ENCODE measurements around the gene DEFB131A.
"Not testable (repeated sequence)": the region's sequence is repeated elsewhere in the genome, so short reads cannot be mapped to it uniquely, and the experiment has no call there.

Gene DEFB131A

GRCh38 chr4:9454284-9454683, 10.1 kb downstream of the DEFB131A start:
- not testable (repeated sequence) for H3K18ac ChIP-seq (ENCODE audit: low read length); H2BK15ac ChIP-seq (ENCODE audit: low read length); DNase-seq (ENCODE audit: low spot score); H3K36me3 ChIP-seq (replicated peaks in 1 of 2; ENCODE audit: control insufficient read depth in 2 of 2, insufficient read depth in 2 of 2, low read length in 2 of 2); H3K4me2 ChIP-seq (ENCODE audit: insufficient read depth, low read length, poor library complexity, severe bottlenecking); H3K9me3 ChIP-seq (replicated peaks in 1 of 2; ENCODE audit: control insufficient read depth in 2 of 2, insufficient read depth in 1 of 2, low read depth in 1 of 2, low read length in 2 of 2); H2AFZ ChIP-seq (ENCODE audit: low read length); H3K14ac ChIP-seq (ENCODE audit: low read length); H3K4ac ChIP-seq (ENCODE audit: low read length); H3K4me1 ChIP-seq (ENCODE audit: control insufficient read depth in 2 of 2, insufficient read depth in 1 of 2, low read depth in 1 of 2, low read length in 2 of 2); H3K23ac ChIP-seq (ENCODE audit: low read depth, low read length, poor library complexity); H3K9ac ChIP-seq (ENCODE audit: low read depth, low read length, poor library complexity); H2BK12ac ChIP-seq (ENCODE audit: low read length); H2BK120ac ChIP-seq (ENCODE audit: low read depth, low read length); H2AK5ac ChIP-seq (ENCODE audit: low read depth, low read length); H4K91ac ChIP-seq (ENCODE audit: low read depth, low read length, poor library complexity); H3K27ac ChIP-seq (replicated peaks; ENCODE audit: low read length); H3K27me3 ChIP-seq (ENCODE audit: control insufficient read depth in 3 of 3, insufficient read depth in 3 of 3, low read depth in 1 of 3, low read length in 3 of 3); H3K79me1 ChIP-seq (ENCODE audit: low read depth, low read length); H2BK5ac ChIP-seq (ENCODE audit: low read length); H3K4me3 ChIP-seq (ENCODE audit: low read length in 2 of 2); H4K8ac ChIP-seq (ENCODE audit: low read depth, low read length)
- WGBS, 2 donors (ENCODE audit: extremely low coverage in 2 of 2, insufficient read length in 2 of 2, insufficient replicate concordance in 1 of 2), result no CpG with 5 or more reads among the region's 6 CpGs

- not testable (repeated sequence) for H3K4me2 ChIP-seq (ENCODE audit: insufficient read depth, low read length, poor library complexity, severe bottlenecking); H3K9me3 ChIP-seq (replicated peaks in 1 of 2; ENCODE audit: control insufficient read depth in 2 of 2, insufficient read depth in 1 of 2, low read depth in 1 of 2, low read length in 2 of 2); H4K91ac ChIP-seq (ENCODE audit: low read depth, low read length, poor library complexity); H3K4me3 ChIP-seq (ENCODE audit: low read length in 2 of 2); H3K27ac ChIP-seq (replicated peaks; ENCODE audit: low read length); H2BK5ac ChIP-seq (ENCODE audit: low read length); H4K8ac ChIP-seq (ENCODE audit: low read depth, low read length); H2BK12ac ChIP-seq (ENCODE audit: low read length); H2BK120ac ChIP-seq (ENCODE audit: low read depth, low read length); H2BK15ac ChIP-seq (ENCODE audit: low read length); H2AK5ac ChIP-seq (ENCODE audit: low read depth, low read length); H3K9ac ChIP-seq (ENCODE audit: low read depth, low read length, poor library complexity); H3K27me3 ChIP-seq (ENCODE audit: control insufficient read depth in 3 of 3, insufficient read depth in 3 of 3, low read depth in 1 of 3, low read length in 3 of 3); H3K4ac ChIP-seq (ENCODE audit: low read length); H3K79me1 ChIP-seq (ENCODE audit: low read depth, low read length); H3K4me1 ChIP-seq (ENCODE audit: control insufficient read depth in 2 of 2, insufficient read depth in 1 of 2, low read depth in 1 of 2, low read length in 2 of 2); H3K36me3 ChIP-seq (replicated peaks in 1 of 2; ENCODE audit: control insufficient read depth in 2 of 2, insufficient read depth in 2 of 2, low read length in 2 of 2); H3K14ac ChIP-seq (ENCODE audit: low read length); H3K23ac ChIP-seq (ENCODE audit: low read depth, low read length, poor library complexity); DNase-seq (ENCODE audit: low spot score); H2AFZ ChIP-seq (ENCODE audit: low read length); H3K18ac ChIP-seq (ENCODE audit: low read length)
- WGBS, 2 donors (ENCODE audit: extremely low coverage in 2 of 2, insufficient read length in 2 of 2, insufficient replicate concordance in 1 of 2), result no CpG with 5 or more reads among the region's 5 CpGs
Observed at GRCh38 chr4:9455046-9455445, 10.8 kb downstream of the DEFB131A start.

GRCh38 chr4:9479466-9479865, 35.3 kb downstream of the DEFB131A start:
- not testable (repeated sequence) for H3K27me3 ChIP-seq (ENCODE audit: control insufficient read depth in 3 of 3, insufficient read depth in 3 of 3, low read depth in 1 of 3, low read length in 3 of 3); H3K18ac ChIP-seq (ENCODE audit: low read length); H4K8ac ChIP-seq (ENCODE audit: low read depth, low read length); H4K91ac ChIP-seq (ENCODE audit: low read depth, low read length, poor library complexity); H2BK120ac ChIP-seq (ENCODE audit: low read depth, low read length); DNase-seq (ENCODE audit: low spot score); H3K9ac ChIP-seq (ENCODE audit: low read depth, low read length, poor library complexity); H3K23ac ChIP-seq (ENCODE audit: low read depth, low read length, poor library complexity); H3K27ac ChIP-seq (replicated peaks; ENCODE audit: low read length); H3K4me1 ChIP-seq (ENCODE audit: control insufficient read depth in 2 of 2, insufficient read depth in 1 of 2, low read depth in 1 of 2, low read length in 2 of 2); H3K79me1 ChIP-seq (ENCODE audit: low read depth, low read length); H3K4me3 ChIP-seq (ENCODE audit: low read length in 2 of 2); H2AFZ ChIP-seq (ENCODE audit: low read length); H2AK5ac ChIP-seq (ENCODE audit: low read depth, low read length); H3K9me3 ChIP-seq (replicated peaks in 1 of 2; ENCODE audit: control insufficient read depth in 2 of 2, insufficient read depth in 1 of 2, low read depth in 1 of 2, low read length in 2 of 2); H2BK15ac ChIP-seq (ENCODE audit: low read length); H3K4ac ChIP-seq (ENCODE audit: low read length); H3K36me3 ChIP-seq (replicated peaks in 1 of 2; ENCODE audit: control insufficient read depth in 2 of 2, insufficient read depth in 2 of 2, low read length in 2 of 2); H3K14ac ChIP-seq (ENCODE audit: low read length); H2BK5ac ChIP-seq (ENCODE audit: low read length); H3K4me2 ChIP-seq (ENCODE audit: insufficient read depth, low read length, poor library complexity, severe bottlenecking); H2BK12ac ChIP-seq (ENCODE audit: low read length)
- WGBS, 2 donors (ENCODE audit: extremely low coverage in 2 of 2, insufficient read length in 2 of 2, insufficient replicate concordance in 1 of 2), result no CpG with 5 or more reads among the region's 8 CpGs

GRCh38 chr4:9480066-9480465, 35.9 kb downstream of the DEFB131A start:
- H3K18ac ChIP-seq (ENCODE audit: low read length); H2AK5ac ChIP-seq (ENCODE audit: low read depth, low read length); H3K4ac ChIP-seq (ENCODE audit: low read length); H3K4me3 ChIP-seq (ENCODE audit: low read length in 2 of 2); H4K8ac ChIP-seq (ENCODE audit: low read depth, low read length); H4K91ac ChIP-seq (ENCODE audit: low read depth, low read length, poor library complexity); H3K9ac ChIP-seq (ENCODE audit: low read depth, low read length, poor library complexity); H3K27me3 ChIP-seq (ENCODE audit: control insufficient read depth in 3 of 3, insufficient read depth in 3 of 3, low read depth in 1 of 3, low read length in 3 of 3); H2BK5ac ChIP-seq (ENCODE audit: low read length); H3K4me1 ChIP-seq (ENCODE audit: control insufficient read depth in 2 of 2, insufficient read depth in 1 of 2, low read depth in 1 of 2, low read length in 2 of 2); H2BK12ac ChIP-seq (ENCODE audit: low read length); DNase-seq (ENCODE audit: low spot score); H3K27ac ChIP-seq (replicated peaks; ENCODE audit: low read length); H3K14ac ChIP-seq (ENCODE audit: low read length); H2BK120ac ChIP-seq (ENCODE audit: low read depth, low read length); H3K9me3 ChIP-seq (replicated peaks in 1 of 2; ENCODE audit: control insufficient read depth in 2 of 2, insufficient read depth in 1 of 2, low read depth in 1 of 2, low read length in 2 of 2); H3K36me3 ChIP-seq (replicated peaks in 1 of 2; ENCODE audit: control insufficient read depth in 2 of 2, insufficient read depth in 2 of 2, low read length in 2 of 2); H3K23ac ChIP-seq (ENCODE audit: low read depth, low read length, poor library complexity); H2AFZ ChIP-seq (ENCODE audit: low read length); H3K79me1 ChIP-seq (ENCODE audit: low read depth, low read length); H2BK15ac ChIP-seq (ENCODE audit: low read length): not testable (repeated sequence)
- H3K4me2 ChIP-seq (ENCODE audit: insufficient read depth, low read length, poor library complexity, severe bottlenecking), result peak overlapping the region; percentile 18
- WGBS, 2 donors (ENCODE audit: extremely low coverage in 2 of 2, insufficient read length in 2 of 2, insufficient replicate concordance in 1 of 2), result no CpG with 5 or more reads among the region's 12 CpGs

Measured in neuronal stem cell (in vitro differentiated cells).